ENCODE results near the gene C1orf198. TPM values are rescaled to one million over a fixed set of nuclear protein-coding genes. Genes with fewer than 3 reads are reported as not detected.

Gene C1orf198
- total RNA-seq, 1 donor from 2014 or later, result 48.5 TPM

DNA sequence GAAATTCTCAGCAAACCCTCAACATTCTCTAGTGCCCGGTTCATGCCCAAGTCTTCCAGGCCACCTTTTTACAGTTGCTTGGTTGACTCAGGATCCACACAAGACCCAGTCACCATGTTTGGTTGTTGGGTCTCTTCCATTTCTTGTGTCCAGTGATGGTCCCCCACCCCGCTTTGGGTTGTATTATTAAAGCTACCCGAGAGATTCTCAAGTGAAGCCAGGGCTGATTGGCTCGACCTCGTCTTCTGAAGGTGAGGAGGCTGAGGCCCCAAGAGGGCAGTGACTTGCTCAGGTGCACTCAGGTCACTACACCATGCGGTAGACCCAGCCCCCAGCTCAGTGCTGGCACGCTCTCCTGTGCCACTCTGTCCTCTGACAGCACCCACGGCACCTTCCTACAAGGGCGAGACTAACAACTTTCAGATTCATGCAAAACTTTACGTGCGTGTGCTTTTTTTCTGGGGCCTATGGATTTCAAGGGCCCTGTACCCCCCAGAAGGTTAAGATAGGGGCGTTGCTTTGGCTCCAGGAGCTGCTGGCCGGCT, 70.9 kb downstream of the C1orf198 start:
- Histone ChIP-seq H3K9ac (no peak overlapping the region), H3K4me2 (no peak overlapping the region), H3K27ac (no peak overlapping the region), H3K79me2 (ENCODE audit: low read depth) (no peaks in the 10 kb centered on the region), H3F3A (ENCODE audit: low read depth) (no peaks in the 10 kb centered on the region), H3K36me3 (no peaks in the 10 kb centered on the region), H3K27me3 (peaks cover 15% of the 10 kb centered on the region), H3K4me3 (no peak overlapping the region), H4K20me1 (ENCODE audit: low read depth) (no peaks in the 10 kb centered on the region), H3K4me1 (no peaks in the 10 kb centered on the region), H2AFZ (replicated peaks) (no peak overlapping the region), H3K9me3 (ENCODE audit: low read depth) (no peaks in the 10 kb centered on the region)
- TF ChIP-seq, protein P1, sequence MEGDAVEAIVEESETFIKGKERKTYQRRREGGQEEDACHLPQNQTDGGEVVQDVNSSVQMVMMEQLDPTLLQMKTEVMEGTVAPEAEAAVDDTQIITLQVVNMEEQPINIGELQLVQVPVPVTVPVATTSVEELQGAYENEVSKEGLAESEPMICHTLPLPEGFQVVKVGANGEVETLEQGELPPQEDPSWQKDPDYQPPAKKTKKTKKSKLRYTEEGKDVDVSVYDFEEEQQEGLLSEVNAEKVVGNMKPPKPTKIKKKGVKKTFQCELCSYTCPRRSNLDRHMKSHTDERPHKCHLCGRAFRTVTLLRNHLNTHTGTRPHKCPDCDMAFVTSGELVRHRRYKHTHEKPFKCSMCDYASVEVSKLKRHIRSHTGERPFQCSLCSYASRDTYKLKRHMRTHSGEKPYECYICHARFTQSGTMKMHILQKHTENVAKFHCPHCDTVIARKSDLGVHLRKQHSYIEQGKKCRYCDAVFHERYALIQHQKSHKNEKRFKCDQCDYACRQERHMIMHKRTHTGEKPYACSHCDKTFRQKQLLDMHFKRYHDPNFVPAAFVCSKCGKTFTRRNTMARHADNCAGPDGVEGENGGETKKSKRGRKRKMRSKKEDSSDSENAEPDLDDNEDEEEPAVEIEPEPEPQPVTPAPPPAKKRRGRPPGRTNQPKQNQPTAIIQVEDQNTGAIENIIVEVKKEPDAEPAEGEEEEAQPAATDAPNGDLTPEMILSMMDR (IDR thresholded peaks at IDR 0.05), result no peak
- no peak for TF ChIP-seq EZH2 (IDR thresholded peaks at IDR 0.05)
- no peak for TF ChIP-seq EZH2phosphoT487 (IDR thresholded peaks at IDR 0.05)
- H3K27ac Mint-ChIP-seq, result peak overlapping the region; percentile 69
- no peak for DNase-seq (ENCODE audit: low spot score)
- peaks cover 4% of the 10 kb centered on the region for H3K9me3 Mint-ChIP-seq
- peaks cover 24% of the 10 kb centered on the region for H3K4me1 Mint-ChIP-seq
- H3K27me3 Mint-ChIP-seq (ENCODE audit: insufficient read depth, low read depth), result peaks cover 10% of the 10 kb centered on the region
- peak overlapping the region; percentile 22 for H3K4me3 Mint-ChIP-seq
- H3K36me3 Mint-ChIP-seq, result no peaks in the 10 kb centered on the region

DNA sequence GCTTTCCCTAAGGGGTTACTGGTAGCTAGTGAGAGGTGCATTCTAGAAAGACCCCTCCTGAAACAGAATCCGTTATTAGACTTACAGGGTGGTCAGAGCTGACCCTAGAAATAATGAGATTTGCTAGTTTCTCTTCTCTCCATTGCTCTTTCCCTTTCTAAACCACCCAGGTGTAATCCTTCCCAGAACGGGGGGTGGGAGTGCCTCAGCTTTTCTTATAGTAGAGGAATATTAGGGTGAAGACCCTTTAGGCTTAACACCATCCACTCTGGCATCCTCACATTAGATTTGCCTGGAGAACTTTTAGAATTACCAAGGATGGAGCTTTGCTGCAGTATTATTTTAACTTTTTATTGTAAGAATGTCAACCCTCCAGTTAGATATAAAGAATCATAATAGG, 71.7 kb downstream of the C1orf198 start:
- peaks cover 6% of the 10 kb centered on the region for H3K27me3 Mint-ChIP-seq (ENCODE audit: insufficient read depth, low read depth)
- no peaks in the 10 kb centered on the region for H3K4me1 ChIP-seq
- no peaks in the 10 kb centered on the region for H3K36me3 ChIP-seq
- no peak for DNase-seq (ENCODE audit: low spot score)
- peaks cover 18% of the 10 kb centered on the region for H3K27me3 ChIP-seq
- peaks cover 24% of the 10 kb centered on the region for H3K4me1 Mint-ChIP-seq
- no peaks in the 10 kb centered on the region for H4K20me1 ChIP-seq (ENCODE audit: low read depth)
- no peak overlapping the region for H3K9ac ChIP-seq
- H3K27ac Mint-ChIP-seq, result peak overlapping the region; percentile 22
- H3K4me3 Mint-ChIP-seq, result no peak overlapping the region
- H3F3A ChIP-seq (ENCODE audit: low read depth), result no peaks in the 10 kb centered on the region
- H2AFZ ChIP-seq (replicated peaks), result no peak overlapping the region
- peaks cover 2% of the 10 kb centered on the region for H3K9me3 Mint-ChIP-seq
- no peaks in the 10 kb centered on the region for H3K79me2 ChIP-seq (ENCODE audit: low read depth)
- no peaks in the 10 kb centered on the region for H3K36me3 Mint-ChIP-seq
- no peak overlapping the region for H3K4me3 ChIP-seq
- no peaks in the 10 kb centered on the region for H3K9me3 ChIP-seq (ENCODE audit: low read depth)
- TF ChIP-seq, protein P1 (IDR thresholded peaks at IDR 0.05), result no peak
- H3K27ac ChIP-seq, result no peak overlapping the region
- no peak overlapping the region for H3K4me2 ChIP-seq

DNA sequence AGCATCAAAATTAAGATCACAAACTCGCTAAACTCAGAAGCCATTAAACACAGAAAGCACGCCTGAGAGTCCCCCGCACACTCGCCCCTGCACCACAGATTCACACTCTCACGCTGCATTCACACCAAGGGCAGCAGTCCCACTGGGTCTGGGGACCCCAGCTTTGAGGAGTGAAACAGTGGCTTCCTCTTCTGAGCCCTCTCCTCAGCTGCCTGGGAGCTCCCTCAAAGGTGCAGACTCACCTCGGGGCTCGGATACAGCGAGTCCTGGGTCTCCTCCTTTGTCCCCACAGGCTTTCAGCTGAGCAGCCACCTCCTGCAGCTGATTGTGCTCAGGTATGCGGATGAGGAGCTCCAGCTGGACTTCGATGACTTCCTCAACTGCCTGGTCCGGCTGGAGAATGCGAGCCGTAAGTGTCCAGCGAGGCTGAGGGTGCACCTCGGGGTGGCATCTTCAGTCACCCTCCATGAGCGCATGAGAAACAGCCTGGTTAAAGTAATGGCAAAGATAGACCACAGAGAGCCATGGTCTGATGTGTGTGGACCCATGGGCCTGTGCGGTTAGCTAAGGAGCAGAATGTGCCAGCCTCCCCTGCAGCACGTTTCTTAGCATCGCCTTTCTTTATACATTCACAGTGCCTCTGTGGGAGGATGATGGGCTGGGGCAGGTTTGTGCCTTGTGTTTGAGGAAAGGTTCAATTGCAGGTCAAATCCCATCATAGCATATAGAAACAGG, 73.3 kb downstream of the C1orf198 start:
- no peak overlapping the region for H3K4me3 Mint-ChIP-seq
- no peak overlapping the region for H2AFZ ChIP-seq (replicated peaks)
- no peaks in the 10 kb centered on the region for H3K79me2 ChIP-seq (ENCODE audit: low read depth)
- TF ChIP-seq, protein P1 (IDR thresholded peaks at IDR 0.05), result no peak
- TF ChIP-seq EZH2phosphoT487 (IDR thresholded peaks at IDR 0.05), result no peak
- no peak for TF ChIP-seq EZH2 (IDR thresholded peaks at IDR 0.05)
- peak overlapping the region; percentile 14 for H3K27ac Mint-ChIP-seq
- no peak overlapping the region for H3K9ac ChIP-seq
- no peaks in the 10 kb centered on the region for H3K9me3 ChIP-seq (ENCODE audit: low read depth)
- H4K20me1 ChIP-seq (ENCODE audit: low read depth), result no peaks in the 10 kb centered on the region
- H3K4me1 ChIP-seq, result no peaks in the 10 kb centered on the region
- no peak overlapping the region for H3K4me2 ChIP-seq
- H3K36me3 Mint-ChIP-seq, result no peaks in the 10 kb centered on the region
- no peaks in the 10 kb centered on the region for H3K36me3 ChIP-seq
- peaks cover 24% of the 10 kb centered on the region for H3K4me1 Mint-ChIP-seq
- no peak overlapping the region for H3K4me3 ChIP-seq
- H3K27me3 ChIP-seq, result peaks cover 21% of the 10 kb centered on the region
- H3K27ac ChIP-seq, result no peak overlapping the region
- peaks cover 6% of the 10 kb centered on the region for H3K27me3 Mint-ChIP-seq (ENCODE audit: insufficient read depth, low read depth)
- DNase-seq (ENCODE audit: low spot score), result peak; percentile 15
- no peaks in the 10 kb centered on the region for H3F3A ChIP-seq (ENCODE audit: low read depth)
- peaks cover 2% of the 10 kb centered on the region for H3K9me3 Mint-ChIP-seq

Data from neural progenitor cell (in vitro differentiated cells).